Activated gamma-delta T cell (primary cell): ENCODE data around the gene ARRDC3.

ENCODE experiments used
- DNase-seq: peaks from one replicate; lab custom pipeline; 2025; lab: John Stamatoyannopoulos, UW

Gene ARRDC3

DNA sequence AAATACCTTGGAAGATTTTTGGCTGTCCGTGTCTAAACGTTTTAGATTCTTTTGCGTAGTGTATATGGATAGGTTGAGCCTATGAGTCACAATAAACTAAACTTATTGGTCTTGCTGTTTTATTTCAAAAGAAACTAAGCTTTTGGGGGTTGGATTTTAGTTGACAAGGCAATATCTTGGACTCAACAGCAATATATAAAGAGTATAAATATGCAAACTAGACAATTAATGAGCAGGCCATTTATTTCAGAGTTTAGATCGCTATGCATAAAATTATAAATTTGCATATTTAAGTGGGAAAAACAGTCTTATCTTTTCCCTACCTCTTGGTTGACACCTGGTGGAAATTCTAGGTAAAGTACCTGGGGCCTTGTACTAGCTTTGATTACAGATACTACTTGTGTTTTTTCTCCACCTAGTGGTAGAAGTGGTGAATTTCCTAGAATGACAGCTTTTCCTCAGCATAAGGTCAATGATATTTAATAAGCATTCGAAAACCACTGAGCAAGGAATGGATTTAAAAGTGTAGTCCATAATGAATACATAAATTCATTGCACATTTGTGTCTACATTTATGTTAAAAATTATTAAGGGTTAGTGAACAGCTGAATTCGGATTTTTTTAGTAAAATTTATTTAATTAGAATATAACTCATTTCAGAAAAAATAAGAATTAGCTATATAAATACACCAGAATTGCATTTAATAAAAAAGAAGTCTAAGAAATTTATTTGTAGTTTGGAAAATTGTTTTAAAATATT is 1.7 kb upstream of the ARRDC3 start:
- DNase-seq: no peak

DNA sequence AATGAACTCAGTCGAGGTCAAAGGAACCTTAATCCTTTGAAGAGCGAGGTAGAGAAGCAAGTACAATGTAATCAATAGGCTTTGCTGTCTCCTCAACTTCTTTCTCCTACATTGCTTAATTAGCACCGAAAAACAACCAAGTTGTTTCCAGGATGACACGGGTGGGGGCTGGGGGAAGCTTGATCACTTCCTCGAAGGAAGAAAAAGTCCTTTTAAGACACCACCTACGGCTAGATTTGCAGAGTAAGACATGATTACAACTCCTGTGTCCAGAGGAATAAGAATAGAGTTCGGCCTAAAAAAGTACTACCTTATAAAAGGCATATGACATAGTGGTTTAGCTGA is 811 bp upstream of the ARRDC3 start:
- no peak for DNase-seq

DNA sequence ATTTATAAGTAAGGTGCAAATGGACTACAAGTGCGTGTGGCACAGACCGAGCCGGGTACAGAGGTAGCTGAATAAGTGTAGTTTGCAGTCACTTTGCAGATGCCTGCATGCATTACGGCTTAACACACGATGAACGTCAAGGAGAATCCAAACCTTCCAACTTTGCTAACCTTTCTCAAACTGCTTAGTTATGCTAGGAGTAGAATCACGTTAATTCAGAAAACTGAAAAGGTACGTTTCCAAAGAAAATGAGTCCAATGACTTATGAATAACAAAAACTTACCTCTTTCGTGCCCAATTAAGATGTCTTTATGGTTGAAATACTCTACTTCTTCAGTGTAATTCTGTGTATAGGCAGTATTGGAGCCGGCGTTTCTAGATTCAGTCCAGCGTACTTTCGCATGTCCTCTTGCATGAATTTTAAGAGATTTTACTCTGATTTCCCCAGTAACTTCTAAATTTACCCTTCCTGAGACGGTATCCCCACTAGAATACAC is 539 bp downstream of the ARRDC3 start:
- no peak for DNase-seq

DNA sequence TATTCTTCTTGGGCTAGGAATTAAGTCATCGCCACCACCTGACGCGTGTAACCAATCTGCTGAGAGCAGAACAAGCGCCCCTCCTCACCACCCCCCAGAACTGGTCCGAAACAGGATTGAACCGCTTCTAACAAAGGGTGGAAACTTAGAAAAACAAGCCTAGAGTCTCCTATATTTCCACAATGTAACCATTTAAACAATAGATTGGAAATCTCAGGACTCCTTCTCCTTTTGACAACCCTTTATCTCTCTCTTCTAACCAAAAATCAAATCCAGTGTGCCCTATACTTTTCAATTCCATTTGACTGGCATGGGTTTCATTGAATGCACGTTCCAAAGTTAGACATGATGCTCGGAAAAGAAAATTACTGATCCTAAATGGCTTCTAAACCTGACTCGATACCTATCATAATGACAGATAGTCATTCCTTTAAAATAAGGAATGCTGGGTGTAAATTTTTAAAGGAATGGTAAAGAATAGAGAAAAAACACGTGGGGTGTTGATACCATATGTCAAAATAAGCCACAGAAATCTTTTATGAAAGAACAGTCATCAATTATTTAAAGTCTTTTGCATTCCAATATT is 1.2 kb downstream of the ARRDC3 start:
- DNase-seq: no peak

DNA sequence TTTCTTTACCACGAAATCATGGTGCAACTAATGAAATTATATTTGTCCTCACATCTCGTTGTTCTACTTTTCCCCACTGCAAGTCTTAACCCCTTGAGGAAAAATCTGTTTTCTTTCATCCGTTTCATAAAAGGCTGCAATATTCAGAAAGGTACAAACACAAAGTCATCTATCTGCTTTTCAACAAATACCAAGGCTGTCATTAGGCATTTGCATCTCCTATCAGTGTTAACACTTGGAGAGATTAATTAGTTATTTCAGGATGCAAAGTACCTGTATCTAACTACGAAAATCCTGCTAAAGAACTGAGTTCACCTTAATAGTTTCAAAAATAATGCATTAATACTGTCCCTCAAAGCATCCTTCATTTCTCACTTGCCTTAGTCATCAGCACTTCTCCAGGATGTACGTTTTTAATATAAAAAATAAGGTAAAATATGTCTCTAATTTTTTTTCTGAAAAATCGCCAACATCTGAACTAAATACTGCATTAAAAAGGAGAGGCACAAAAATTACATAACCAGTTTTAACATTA is 1.8 kb downstream of the ARRDC3 start:
- no peak for DNase-seq

DNA sequence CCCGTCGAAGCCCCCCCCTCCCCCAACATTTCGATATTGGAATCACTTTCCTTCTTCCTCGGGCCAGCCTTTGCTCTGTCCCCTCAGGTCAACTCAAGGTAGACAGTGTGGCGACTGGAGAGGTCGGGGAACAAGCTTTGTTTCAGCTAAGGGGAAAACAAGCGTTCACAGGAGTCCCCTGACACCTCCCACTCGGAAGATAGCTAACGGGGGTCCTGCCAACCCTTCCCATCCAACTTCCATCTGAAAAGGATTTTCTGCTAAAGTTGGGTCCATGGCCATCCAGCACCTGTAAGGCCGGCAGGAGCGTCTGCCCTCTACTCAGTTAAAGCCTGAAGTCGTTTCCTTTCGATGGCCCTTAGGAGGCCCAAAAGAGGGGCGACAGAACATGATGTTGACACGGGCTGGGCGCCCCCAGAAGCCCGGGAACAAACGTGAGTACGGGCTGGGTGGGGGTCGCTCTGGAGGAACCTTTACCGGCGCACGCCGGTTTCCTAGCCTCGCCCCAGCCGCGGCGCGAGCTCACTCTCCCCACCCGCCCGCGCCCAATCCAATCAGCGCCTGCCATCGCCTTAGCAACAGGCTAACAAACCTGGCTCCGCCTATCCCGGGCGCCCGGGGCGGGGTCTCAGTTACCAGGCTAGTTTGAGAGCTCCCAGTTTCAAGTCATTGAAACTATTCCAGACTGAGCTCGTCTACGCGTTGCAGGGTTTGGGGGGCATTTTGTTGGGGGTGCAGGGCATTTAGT is 2.5 kb downstream of the ARRDC3 start:
- DNase-seq: peak; percentile 97

DNA sequence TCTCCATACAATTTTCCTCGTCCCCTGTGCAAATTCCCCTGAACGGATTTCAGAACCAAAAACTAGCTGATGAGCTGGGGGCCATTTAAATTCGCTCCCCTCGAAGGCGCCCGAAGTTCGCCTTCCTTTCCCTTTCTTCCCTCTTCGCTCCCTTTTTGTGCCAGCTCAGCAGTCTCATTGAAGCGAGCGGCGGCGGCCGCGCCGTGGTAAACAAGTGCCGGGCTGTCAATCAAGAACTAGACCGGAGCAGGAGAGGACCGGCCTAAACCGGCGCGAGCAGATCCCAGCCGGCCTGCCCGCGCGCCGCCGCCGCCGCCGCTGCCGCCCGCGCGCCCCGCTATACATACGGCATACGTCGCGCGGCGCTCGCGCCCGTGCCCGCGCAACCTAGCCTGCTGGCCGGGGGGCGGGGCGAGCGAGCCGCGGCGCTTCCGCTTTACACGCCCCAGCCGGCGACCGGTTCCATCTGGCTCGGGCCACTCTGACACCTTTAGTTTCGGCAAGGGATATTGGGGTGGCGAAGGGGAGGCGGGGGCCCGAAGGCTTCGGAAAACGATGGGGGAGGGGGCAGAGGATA is 3.1 kb downstream of the ARRDC3 start:
- DNase-seq: peak; percentile 97

DNA sequence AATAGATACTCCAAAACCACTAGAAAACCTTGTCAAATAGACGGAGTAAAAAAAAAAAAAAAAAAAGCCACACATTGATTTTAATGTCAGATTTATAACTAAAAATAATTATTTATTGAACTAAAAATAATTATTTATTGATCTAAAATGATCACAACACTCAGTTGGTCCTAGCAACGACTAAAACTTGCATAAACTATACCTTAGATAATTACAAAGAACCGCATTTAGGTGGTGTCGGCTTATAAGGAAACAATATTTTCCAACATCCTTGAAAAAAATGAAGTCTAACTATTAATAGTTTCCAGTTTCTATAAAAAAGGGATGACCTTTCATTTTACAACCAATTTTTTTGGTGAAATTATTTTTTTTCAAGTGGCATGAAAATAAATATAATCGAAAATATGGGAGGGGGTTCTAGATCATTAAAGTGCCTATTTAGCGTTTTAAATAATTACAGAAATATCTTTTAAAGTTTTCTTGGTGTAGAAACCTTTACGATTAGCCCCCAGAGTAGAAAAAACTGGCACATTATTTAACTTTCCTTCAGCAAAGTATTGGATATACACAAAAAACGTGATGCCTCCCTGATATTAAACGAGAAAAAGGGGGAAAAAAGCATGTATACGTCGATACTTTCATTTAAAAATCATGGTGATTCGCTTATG is 3.7 kb downstream of the ARRDC3 start:
- no peak for DNase-seq

DNA sequence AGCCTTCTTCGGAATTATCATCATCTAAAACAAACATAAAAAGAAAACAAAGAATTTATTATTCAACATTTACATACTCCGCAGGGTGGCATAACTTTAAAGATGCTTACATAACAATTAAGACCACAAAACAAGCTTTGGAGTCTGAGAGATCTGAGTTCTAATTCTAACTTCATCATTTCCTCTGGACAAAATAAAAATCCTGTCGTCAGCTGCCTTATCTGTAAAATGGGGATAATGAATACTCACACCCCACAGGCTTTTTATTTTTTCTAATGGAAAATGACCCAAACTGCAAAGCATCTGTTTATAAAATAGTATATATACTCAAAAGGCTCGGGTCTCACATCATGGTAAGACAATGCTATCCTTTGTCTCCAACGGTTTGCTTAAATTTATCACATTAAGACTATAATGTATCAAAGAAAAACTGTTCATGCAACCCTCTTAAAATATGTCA is 4.3 kb downstream of the ARRDC3 start:
- DNase-seq: no peak

DNA sequence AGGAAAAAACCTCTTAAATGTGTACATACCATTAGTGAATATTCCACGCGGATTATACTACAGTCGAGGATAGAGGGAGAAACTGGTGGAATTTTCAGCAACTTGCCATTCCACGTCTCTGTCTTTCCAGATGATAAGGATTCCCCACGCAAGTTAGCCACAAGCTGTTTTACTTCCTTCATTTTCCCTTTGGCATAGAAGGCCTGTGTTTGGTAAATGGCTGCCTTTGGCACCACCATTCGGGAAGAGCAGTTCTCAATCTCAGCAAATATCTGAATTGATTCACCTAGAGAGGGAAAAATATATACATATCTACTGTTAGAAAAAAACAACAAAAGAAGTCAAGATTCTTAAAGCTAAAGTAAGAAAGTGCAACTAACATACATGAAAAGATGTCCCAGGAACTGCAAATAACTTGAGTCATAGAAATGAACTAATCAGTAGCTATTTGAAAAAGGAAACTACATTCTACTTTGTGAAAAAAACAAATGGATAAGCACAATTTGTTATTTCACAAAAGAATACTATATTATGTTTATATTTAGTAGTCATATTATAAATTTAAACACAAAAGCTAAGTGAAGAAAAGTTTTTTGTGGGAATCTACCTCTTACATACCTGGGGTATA is 8.1 kb downstream of the ARRDC3 start:
- no peak for DNase-seq

DNA sequence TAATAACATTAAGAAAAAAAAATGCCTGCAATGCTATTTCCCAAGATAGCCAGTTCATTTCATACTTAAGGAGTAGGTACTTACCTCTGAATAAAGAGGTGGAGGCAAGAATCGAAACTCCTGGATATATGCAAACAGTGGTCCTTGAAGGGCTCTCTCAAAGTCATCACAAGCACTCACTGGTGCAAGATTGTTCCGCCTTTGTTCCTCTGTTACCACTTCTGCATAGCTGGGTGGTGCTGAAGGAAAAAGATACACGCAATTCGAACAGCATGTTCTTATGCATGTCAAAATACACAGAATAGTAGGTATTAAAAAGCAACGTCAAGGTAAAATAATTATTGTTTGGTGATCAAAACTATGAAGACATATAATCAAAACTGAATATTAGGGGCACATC is 9.5 kb downstream of the ARRDC3 start:
- DNase-seq: no peak

DNA sequence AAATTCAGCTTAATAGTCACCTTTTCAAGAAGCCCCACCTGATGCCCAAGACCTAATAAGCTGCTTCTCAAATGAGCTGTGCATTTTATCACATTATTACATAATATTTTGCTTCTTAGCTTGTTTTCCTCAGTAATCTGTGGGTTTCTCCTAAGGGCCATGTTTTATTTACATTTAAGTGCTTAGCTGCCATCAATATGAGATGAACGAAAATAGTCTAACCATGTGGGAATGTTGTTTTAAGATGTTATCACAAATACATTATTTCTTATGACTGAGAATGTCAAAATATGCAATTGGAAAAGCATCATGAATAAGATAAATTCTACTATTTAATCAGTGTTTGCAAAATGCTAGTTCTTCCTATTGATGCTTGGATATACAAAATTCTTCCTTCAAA is 10.1 kb downstream of the ARRDC3 start:
- DNase-seq: no peak

DNA sequence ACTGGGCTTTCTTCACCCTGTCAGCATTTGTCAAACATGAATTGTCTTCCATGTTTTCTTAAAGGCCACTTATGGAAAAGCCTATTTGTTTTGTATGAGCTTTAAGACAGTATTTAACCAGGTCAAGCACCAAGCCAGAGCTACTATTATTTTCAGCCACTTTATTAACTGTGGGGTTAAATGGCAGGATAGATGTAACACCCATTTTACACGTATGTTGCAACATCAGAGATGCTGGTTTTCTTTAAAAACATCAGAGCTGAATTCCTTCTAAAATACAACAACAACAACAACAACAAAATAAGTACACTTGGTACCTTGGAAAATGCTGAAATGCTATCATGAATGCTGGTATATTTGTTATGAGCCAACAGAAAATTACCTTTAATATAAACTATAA is 13.6 kb downstream of the ARRDC3 start:
- no peak for DNase-seq

DNA sequence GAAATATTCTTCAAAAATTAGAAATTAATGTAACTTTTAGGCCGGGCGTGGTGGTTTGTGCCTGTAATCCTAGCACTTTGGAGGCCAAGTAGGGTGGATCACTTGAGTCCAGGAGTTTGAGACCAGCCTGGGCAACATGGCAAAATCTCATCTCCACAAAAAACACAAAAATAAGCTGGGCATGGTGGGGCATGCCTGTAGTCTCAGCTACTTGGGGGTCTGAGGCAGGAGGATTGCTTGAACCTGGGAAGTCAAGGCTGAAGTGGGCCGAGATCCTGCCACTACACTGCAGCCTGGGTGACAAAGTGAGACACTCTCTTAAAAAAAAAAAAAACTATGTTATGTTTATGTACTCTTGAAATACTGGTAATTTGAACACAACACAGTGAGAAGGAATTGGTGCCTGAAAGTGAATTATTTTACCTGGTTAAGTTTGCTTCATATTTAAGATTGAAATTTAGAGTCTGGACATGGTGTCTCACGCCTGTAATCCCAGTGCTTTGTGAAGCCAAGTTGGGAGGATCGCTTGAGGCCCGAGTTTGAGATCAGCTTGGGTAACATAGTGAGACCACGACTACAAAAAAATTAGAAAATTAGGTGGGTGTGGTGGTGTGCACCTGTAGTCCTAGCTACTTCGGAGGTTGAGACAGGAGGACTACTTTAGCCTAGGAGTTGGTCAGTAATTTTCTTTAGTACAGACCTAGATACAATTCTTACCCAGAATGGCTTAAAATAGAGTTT is 15.0 kb downstream of the ARRDC3 start:
- no peak for DNase-seq

DNA sequence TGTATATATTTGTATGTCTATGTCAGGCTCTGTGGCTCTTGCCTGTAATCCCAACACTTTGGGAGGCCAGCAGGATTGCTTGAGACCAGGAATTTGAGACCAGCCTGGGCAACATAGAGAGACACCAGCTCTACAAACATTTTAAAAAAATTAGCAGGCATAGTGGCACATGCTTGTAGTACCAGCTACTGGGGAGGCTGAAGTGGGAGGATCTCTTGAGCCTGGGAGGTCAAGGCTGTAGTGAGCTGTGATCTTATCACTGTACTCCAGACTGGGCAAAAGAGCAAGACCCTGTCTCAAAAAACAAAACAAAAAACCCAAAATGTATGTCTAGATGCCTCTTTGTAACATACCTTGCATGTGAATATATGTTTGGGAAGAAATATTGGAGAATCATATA is 15.8 kb downstream of the ARRDC3 start:
- DNase-seq: no peak

DNA sequence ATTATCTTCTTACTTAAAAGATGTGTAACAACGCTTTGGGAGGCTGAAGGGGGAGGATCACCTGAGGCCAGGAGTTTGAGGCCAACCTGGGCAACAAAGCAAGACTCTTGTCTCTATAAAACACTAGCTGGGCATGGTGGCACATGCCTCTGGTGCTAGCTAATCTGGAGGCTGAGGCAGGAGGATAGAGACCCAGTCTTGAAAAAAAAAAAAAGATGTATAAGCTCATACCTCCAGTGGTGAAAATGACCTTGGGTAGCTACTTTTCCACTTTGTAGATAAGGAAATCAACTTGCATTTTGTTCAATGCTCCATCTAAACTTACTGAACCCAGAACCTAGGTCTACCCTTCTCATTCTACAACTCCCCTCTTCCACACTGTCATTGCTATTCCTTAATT is 16.6 kb downstream of the ARRDC3 start:
- no peak for DNase-seq

DNA sequence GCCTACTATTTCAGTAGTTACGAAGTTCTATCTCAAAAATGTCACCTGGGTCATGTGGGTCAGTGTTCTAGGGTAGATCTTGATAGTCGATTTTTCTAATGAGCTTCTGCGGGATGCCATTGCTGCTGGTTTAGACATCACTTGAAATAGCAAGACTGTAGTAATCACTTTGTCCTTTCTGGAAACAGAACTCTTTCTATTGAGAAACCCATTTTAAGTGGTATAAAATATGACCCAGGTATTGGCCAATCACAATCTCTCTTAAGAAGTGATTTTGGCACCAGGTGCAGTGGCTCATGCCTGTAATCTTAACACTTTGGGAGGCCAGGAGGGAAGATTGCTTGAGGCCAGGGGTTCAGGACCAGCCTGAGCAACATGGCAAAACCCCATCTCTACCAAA is 17.6 kb downstream of the ARRDC3 start:
- DNase-seq: no peak

DNA sequence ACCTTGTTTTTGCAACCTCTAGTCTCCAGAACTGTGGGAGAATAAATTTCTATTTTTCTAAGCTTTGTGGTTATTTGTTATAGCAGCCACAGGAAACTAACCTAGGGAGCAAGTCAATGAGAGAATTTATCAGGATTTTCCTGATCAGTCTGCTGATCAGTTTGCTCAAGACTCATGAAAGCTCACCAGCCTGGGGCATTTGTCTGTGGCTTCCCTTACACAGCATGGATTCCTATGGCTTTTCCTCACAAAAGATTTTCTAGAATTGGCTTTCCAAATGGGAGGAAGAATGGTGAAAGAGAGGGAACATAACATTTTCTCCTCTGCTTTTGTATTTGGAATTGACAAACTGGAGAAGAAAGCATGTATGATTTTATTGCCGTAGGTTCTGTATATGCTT is 20.2 kb downstream of the ARRDC3 start:
- DNase-seq: no peak

DNA sequence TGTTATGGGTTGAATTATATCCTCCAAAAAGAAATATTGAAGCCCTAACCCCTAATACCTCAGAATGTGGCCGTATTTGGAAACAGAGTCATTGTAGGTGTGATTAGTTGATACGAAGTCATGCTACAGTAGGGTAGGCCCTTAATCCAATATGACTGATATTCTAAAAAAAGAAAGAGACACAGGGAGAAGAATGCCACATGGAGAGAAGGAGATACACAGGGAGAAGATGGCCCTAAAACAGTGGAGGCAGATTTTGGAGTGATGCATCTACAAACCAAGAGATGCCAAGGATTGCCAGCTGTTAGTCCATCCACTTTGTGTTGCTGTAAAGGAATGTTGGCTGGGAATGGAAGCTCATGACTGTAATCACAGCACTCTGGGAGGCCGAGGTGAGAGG is 21.3 kb downstream of the ARRDC3 start:
- DNase-seq: no peak

DNA sequence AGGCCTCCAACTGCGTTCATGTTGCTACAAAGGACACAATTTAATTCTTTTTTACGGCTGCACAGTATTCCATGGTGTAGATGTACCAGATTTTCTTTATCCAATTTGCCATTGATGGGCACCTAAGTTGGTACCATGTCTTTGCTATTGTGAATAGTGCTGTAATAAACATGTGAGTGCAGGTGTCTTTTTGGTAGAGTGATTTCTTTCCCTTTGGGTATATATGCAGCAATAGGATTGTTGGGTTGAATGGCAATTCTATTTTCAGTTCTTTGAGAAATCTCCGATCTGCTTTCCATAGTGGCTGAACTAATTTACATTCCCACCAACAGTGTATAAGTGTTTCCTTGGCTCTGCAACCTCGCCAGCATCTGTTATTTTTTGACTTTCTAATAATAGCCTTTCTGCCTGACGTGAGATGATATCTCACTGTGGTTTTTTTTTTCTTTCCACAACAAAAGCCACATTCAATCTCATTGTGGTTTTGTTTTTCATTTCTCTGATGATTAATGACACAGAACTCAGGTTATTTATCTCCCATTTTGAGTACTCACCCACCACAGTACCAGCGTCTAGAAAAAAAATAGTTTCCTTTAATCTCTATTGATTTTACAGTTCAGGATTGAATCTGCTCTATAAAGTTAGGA is 21.9 kb downstream of the ARRDC3 start:
- DNase-seq: no peak
